ENCODE results near the gene TTPAL. TPM values are rescaled to one million over a fixed set of nuclear protein-coding genes. Genes with fewer than 3 reads are reported as not detected.

Gene TTPAL
- total RNA-seq, 3 donors from 2014 or later (not counting 1 experiment from before 2014, with no cell fraction given), result 17.2 to 22.9 (median 22.5) TPM

DNA sequence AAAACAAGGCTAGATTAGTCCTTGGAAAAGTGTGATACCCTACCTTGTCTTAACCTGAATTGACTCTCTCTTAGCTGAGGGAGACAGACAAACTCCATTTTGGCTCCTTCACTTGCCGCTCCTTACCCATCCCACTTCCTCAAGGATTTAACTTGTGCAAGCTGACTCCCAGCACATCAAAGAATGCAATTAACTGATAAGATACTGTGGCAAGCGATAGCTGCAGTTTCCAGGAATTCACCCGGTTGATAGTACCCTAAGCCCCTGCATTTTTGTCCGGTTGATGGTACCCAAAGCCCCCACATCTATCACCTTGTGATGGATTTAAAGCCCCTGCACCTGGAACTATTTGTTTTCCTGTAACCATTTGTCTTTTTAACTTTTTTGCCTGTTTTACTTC, 48.1 kb downstream of the TTPAL start:
- ATAC-seq (no peak), DNase-seq (no peak)
- Mint-ChIP-seq H3K9me3 (no peaks in the 10 kb centered on the region), H3K36me3 (no peaks in the 10 kb centered on the region), H3K27me3 (ENCODE audit: low read depth in 2 of 2) (no peaks in the 10 kb centered on the region), H3K4me3 (no peak overlapping the region), H3K4me1 (peaks cover 32 to 38% of the 10 kb centered on the region in 2 donors), H3K27ac (peak overlapping the region; percentile 96 to 98)
- Histone ChIP-seq H3K4me1 (ENCODE audit: control insufficient read depth, insufficient read depth, low read length) (peaks cover 21% of the 10 kb centered on the region), H3K9me3 (ENCODE audit: control insufficient read depth, insufficient read depth, low read length) (no peaks in the 10 kb centered on the region), H3K27ac (ENCODE audit: low read length) (no peak overlapping the region), H3K27me3 (ENCODE audit: control insufficient read depth, insufficient read depth, low read length) (no peaks in the 10 kb centered on the region), H3K4me3 (ENCODE audit: low read length) (no peak overlapping the region), H3K36me3 (ENCODE audit: control insufficient read depth, insufficient read depth, low read length) (no peaks in the 10 kb centered on the region)
- intact Hi-C loops (cut with micrococcal nuclease), result loop anchor here (5.0 kb wide), 3 partner anchors 54 to 444 kb away; partner anchors contain the start of gene STK4
- TF ChIP-seq, protein P1, sequence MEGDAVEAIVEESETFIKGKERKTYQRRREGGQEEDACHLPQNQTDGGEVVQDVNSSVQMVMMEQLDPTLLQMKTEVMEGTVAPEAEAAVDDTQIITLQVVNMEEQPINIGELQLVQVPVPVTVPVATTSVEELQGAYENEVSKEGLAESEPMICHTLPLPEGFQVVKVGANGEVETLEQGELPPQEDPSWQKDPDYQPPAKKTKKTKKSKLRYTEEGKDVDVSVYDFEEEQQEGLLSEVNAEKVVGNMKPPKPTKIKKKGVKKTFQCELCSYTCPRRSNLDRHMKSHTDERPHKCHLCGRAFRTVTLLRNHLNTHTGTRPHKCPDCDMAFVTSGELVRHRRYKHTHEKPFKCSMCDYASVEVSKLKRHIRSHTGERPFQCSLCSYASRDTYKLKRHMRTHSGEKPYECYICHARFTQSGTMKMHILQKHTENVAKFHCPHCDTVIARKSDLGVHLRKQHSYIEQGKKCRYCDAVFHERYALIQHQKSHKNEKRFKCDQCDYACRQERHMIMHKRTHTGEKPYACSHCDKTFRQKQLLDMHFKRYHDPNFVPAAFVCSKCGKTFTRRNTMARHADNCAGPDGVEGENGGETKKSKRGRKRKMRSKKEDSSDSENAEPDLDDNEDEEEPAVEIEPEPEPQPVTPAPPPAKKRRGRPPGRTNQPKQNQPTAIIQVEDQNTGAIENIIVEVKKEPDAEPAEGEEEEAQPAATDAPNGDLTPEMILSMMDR (IDR thresholded peaks at IDR 0.05), result no peak
- WGBS (ENCODE audit: insufficient coverage), result 91% methylated on average over 4 of the region's 4 CpGs

DNA sequence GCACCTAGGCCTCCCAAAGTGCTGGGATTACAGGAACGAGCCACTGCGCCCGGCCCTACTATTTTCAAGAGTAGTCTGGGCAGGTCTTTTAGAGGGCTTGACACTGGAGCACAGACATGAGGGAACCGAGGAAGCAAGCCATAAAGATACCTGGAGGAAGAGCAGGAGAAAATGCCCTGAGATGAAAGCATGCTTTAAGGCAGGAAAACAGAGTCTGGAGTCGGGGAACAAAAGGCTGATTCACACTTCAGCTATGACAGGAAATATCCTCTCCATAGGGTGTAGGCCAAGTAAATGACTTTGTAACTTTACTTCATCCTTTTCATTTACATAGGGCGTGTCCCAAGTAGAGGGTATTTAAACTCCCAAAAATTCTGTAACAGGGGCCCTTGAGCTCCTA, 50.5 kb downstream of the TTPAL start:
- H3K36me3 ChIP-seq (ENCODE audit: control insufficient read depth, insufficient read depth, low read length), result no peaks in the 10 kb centered on the region
- intact Hi-C loops (cut with micrococcal nuclease), result no loop called here
- no peak for DNase-seq
- Mint-ChIP-seq H3K27ac (no peak overlapping the region), H3K27me3 (ENCODE audit: low read depth in 2 of 2) (no peaks in the 10 kb centered on the region), H3K4me3 (no peak overlapping the region), H3K36me3 (no peaks in the 10 kb centered on the region), H3K4me1 (peaks cover 12 to 16% of the 10 kb centered on the region in 2 donors), H3K9me3 (no peaks in the 10 kb centered on the region)
- 93% methylated on average over 6 of the region's 6 CpGs for WGBS (ENCODE audit: insufficient coverage)
- no peak overlapping the region for H3K4me3 ChIP-seq (ENCODE audit: low read length)
- no peaks in the 10 kb centered on the region for H3K27me3 ChIP-seq (ENCODE audit: control insufficient read depth, insufficient read depth, low read length)
- TF ChIP-seq, protein P1 (IDR thresholded peaks at IDR 0.05), result no peak
- H3K27ac ChIP-seq (ENCODE audit: low read length), result no peak overlapping the region
- H3K4me1 ChIP-seq (ENCODE audit: control insufficient read depth, insufficient read depth, low read length), result peaks cover 6% of the 10 kb centered on the region
- no peak for ATAC-seq
- no peaks in the 10 kb centered on the region for H3K9me3 ChIP-seq (ENCODE audit: control insufficient read depth, insufficient read depth, low read length)

DNA sequence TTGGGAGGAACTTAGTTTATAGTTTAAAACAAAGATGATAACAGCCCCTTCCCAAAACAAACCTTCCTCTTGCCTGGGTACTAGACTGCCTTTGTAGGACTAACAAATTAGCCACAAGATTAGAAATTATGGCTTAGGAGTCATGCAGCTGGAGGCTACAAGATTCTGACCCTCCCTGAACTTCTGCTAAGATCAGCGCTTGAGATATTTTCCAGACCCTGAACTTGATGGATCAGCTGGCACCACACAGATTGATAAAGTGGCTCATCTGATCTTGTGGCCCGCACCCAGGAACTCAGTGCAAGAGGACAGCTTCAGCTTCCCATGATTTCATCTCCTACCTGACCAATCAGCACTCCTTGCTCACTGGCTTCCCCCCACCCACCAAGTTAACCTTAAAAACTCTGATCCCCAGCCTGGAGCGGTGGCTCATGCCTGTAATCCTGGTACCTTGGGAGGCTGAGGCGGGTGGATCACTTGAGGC, 52.1 kb downstream of the TTPAL start:
- WGBS (ENCODE audit: insufficient coverage), result 90% methylated on average over 4 of the region's 4 CpGs
- Histone ChIP-seq H3K36me3 (ENCODE audit: control insufficient read depth, insufficient read depth, low read length) (no peaks in the 10 kb centered on the region), H3K4me3 (ENCODE audit: low read length) (no peak overlapping the region), H3K4me1 (ENCODE audit: control insufficient read depth, insufficient read depth, low read length) (peaks cover 15% of the 10 kb centered on the region), H3K27me3 (ENCODE audit: control insufficient read depth, insufficient read depth, low read length) (no peaks in the 10 kb centered on the region), H3K9me3 (ENCODE audit: control insufficient read depth, insufficient read depth, low read length) (no peaks in the 10 kb centered on the region), H3K27ac (ENCODE audit: low read length) (no peak overlapping the region)
- ATAC-seq, result no peak
- Mint-ChIP-seq H3K4me3 (no peak overlapping the region), H3K9me3 (no peaks in the 10 kb centered on the region), H3K36me3 (no peaks in the 10 kb centered on the region), H3K27ac (no peak overlapping the region), H3K4me1 (peaks cover 2 to 5% of the 10 kb centered on the region in 2 donors), H3K27me3 (ENCODE audit: low read depth in 2 of 2) (no peaks in the 10 kb centered on the region)
- TF ChIP-seq, protein P1 (IDR thresholded peaks at IDR 0.05), result no peak
- intact Hi-C loops (cut with micrococcal nuclease), result no loop called here
- DNase-seq, result no peak

DNA sequence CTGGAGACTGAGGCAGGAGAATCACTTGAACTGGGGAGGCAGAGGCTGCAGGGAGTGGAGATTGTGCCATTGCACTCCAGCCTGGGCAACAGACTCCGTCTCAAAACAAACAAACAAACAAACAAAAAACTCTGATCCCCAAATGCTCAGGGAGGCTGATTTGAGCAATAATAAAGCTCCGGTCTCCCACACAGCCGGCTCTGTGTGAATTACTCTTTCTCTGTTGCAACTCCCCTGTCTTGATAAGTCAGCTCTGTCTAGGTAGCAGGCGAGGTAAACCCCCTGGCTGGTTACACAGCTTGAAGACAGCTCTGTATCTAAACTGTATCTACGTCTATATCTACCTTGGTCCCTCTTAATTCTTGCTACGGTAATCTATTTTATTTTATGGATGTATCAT, 52.6 kb downstream of the TTPAL start:
- Histone ChIP-seq H3K4me3 (ENCODE audit: low read length) (no peak overlapping the region), H3K9me3 (ENCODE audit: control insufficient read depth, insufficient read depth, low read length) (no peaks in the 10 kb centered on the region), H3K4me1 (ENCODE audit: control insufficient read depth, insufficient read depth, low read length) (peaks cover 16% of the 10 kb centered on the region), H3K27me3 (ENCODE audit: control insufficient read depth, insufficient read depth, low read length) (no peaks in the 10 kb centered on the region), H3K36me3 (ENCODE audit: control insufficient read depth, insufficient read depth, low read length) (no peaks in the 10 kb centered on the region), H3K27ac (ENCODE audit: low read length) (no peak overlapping the region)
- H3K4me1 Mint-ChIP-seq, result no peaks in the 10 kb centered on the region
- TF ChIP-seq, protein P1 (IDR thresholded peaks at IDR 0.05), result no peak
- 91% methylated on average over 5 of the region's 6 CpGs for WGBS (ENCODE audit: insufficient coverage)
- DNase-seq (no peak), ATAC-seq (no peak)
- H3K27me3 Mint-ChIP-seq (ENCODE audit: low read depth in 2 of 2), result no peaks in the 10 kb centered on the region
- intact Hi-C loops (cut with micrococcal nuclease), result no loop called here
- H3K9me3 Mint-ChIP-seq, result no peaks in the 10 kb centered on the region
- no peak overlapping the region for H3K4me3 Mint-ChIP-seq
- no peak overlapping the region for H3K27ac Mint-ChIP-seq
- H3K36me3 Mint-ChIP-seq, result no peaks in the 10 kb centered on the region

Data from natural killer cell (primary cell).